ENCODE measurements around the gene MLN. TPM values are rescaled to one million over a fixed set of nuclear protein-coding genes. Genes with fewer than 3 reads are reported as not detected.

Gene MLN
- polyA plus RNA-seq, 2 of the 4 experiments (the other 2 are of a cell fraction): not detected

GRCh38 chr6:33787954-33788693 is 15.7 kb downstream of the MLN start:
- ChIA-PET CTCF (interaction anchor here (0.6 to 3.6 kb wide), 10 partner anchors 9 to 375 kb away, joined by 3 to 16 read pairs (median 4); no protein-coding TSS in a partner anchor), POLR2A (interaction anchor here (1.1 to 2.0 kb wide), 2 partner anchors 34 to 52 kb away, joined by 3 to 9 read pairs; no protein-coding TSS in a partner anchor)
- Histone ChIP-seq H3K27ac (peak overlapping the region; percentile 94 to 99), H3K4me3 (peak overlapping the region; percentile 91), H3K4me2 (peak overlapping the region; percentile 90), H3K4me1 (peaks cover 20% of the 10 kb centered on the region), H3K9me3 (no peaks in the 10 kb centered on the region)
- ATAC-seq: peak; percentile 72 to 78
- TF ChIP-seq TP53 (CRISPR knock-in tag; IDR thresholded peaks at IDR 0.05) (no peak), POLR2A (IDR thresholded peaks at IDR 0.05; ENCODE audit: low read length) (peak; percentile 24), CEBPB (IDR thresholded peaks at IDR 0.05) (no peak), NPAS2 (CRISPR knock-in tag; IDR thresholded peaks at IDR 0.05; ENCODE audit: borderline replicate concordance) (no peak), MAX (IDR thresholded peaks at IDR 0.05) (peak; percentile 28; the same call in 1 of the 2 replicates), RCOR1 (IDR thresholded peaks at IDR 0.05; ENCODE audit: low read depth, low read length) (no peak)
- FAIRE-seq: no peak
- peak; percentile 60 to 63 for DNase-seq (ENCODE audit: low read depth in 1 of 2, low spot score in 1 of 2)
- WGBS (ENCODE audit: missing lambda C conversion rate): 2% methylated on average over 16 of the region's 53 CpGs

- DNase-seq (ENCODE audit: low read depth in 1 of 2, low spot score in 1 of 2) (no peak), FAIRE-seq (no peak), ATAC-seq (no peak)
- POLR2A ChIA-PET: interaction anchor here (2.0 kb wide), 1 partner anchor 53 kb away, joined by 9 read pairs; no protein-coding TSS in a partner anchor
- Histone ChIP-seq H3K9me3 (no peaks in the 10 kb centered on the region), H3K27ac (peak overlapping the region; percentile 94 to 99), H3K4me2 (peak overlapping the region; percentile 90), H3K4me3 (peak overlapping the region; percentile 91), H3K4me1 (peaks cover 24% of the 10 kb centered on the region)
- TF ChIP-seq ELK1 (IDR thresholded peaks at IDR 0.05; ENCODE audit: low read depth, low read length) (no peak), HMGXB4 (CRISPR knock-in tag; IDR thresholded peaks at IDR 0.05; ENCODE audit: borderline replicate concordance) (no peak), FOXS1 (CRISPR knock-in tag; IDR thresholded peaks at IDR 0.05) (no peak), JUNB (IDR thresholded peaks at IDR 0.05) (no peak), CEBPB (IDR thresholded peaks at IDR 0.05) (no peak), HOXA7 (CRISPR knock-in tag; IDR thresholded peaks at IDR 0.05) (no peak), RAD21 (conservative IDR thresholded peaks at IDR 0.05 in 1 of 2, IDR thresholded peaks at IDR 0.05 in 1 of 2) (no peak), E2F6 (IDR thresholded peaks at IDR 0.05; ENCODE audit: borderline replicate concordance, low read depth) (no peak), HES2 (IDR thresholded peaks at IDR 0.05) (no peak), ZNF302 (CRISPR knock-in tag; IDR thresholded peaks at IDR 0.05) (no peak), EHF (CRISPR knock-in tag; IDR thresholded peaks at IDR 0.05) (no peak), EHMT2 (IDR thresholded peaks at IDR 0.05; ENCODE audit: low read depth) (no peak)
- CTCF ChIA-PET: interaction anchor here (1.1 to 3.6 kb wide), 7 partner anchors 10 to 376 kb away, joined by 3 to 16 read pairs (median 4); no protein-coding TSS in a partner anchor
- 66% methylated on average over 7 of the region's 7 CpGs for WGBS (ENCODE audit: missing lambda C conversion rate)
Observed at GRCh38 chr6:33787346-33787953, 16.4 kb downstream of the MLN start.
